Skeletal muscle satellite cell (primary cell): Measurements from ENCODE around the gene LSM14B.

Experiments
- H3K27me3 ChIP-seq: 2 replicates; pipeline ENCODE4 v1.7.0; 2013; ENCODE audit warnings: low read length; ENCODE audit not compliant: control insufficient read depth, insufficient read depth
- H3K36me3 ChIP-seq: 2 replicates; pipeline ENCODE4 v1.7.0; 2013; ENCODE audit warnings: mild to moderate bottlenecking, control low read depth, low read length; ENCODE audit not compliant: insufficient read depth
- H3K4me1 ChIP-seq: 2 replicates; pipeline ENCODE4 v1.7.0; 2013; ENCODE audit warnings: low read length; ENCODE audit not compliant: control insufficient read depth, insufficient read depth
- H3K4me2 ChIP-seq: 2 replicates; pipeline ENCODE4 v1.7.0; 2013; ENCODE audit warnings: mild to moderate bottlenecking, low read length
- H3K4me3 ChIP-seq: 2 replicates; pipeline ENCODE4 v1.7.0; 2013; ENCODE audit warnings: low read length
- H3K9ac ChIP-seq: 2 replicates; pipeline ENCODE4 v1.7.0; 2013; ENCODE audit warnings: mild to moderate bottlenecking, low read depth, low read length, moderate library complexity
- H3K9me3 ChIP-seq: replicated peaks from 2 replicates; pipeline ENCODE4 v1.7.0; 2013; ENCODE audit warnings: mild to moderate bottlenecking, control low read depth, low read length

Gene LSM14B

GRCh38 chr20:62174021-62174804, 51.9 kb downstream of the LSM14B start:
- H3K36me3 ChIP-seq = peaks cover 34% of the 10 kb centered on the region
- no peaks in the 10 kb centered on the region for H3K27me3 ChIP-seq
- no peak overlapping the region for H3K4me2 ChIP-seq
- H3K9me3 ChIP-seq = no peaks in the 10 kb centered on the region
- no peak overlapping the region for H3K4me3 ChIP-seq
- no peak overlapping the region for H3K9ac ChIP-seq
- no peaks in the 10 kb centered on the region for H3K4me1 ChIP-seq

GRCh38 chr20:62174870-62175624, 52.8 kb downstream of the LSM14B start:
- no peak overlapping the region for H3K9ac ChIP-seq
- H3K4me2 ChIP-seq = no peak overlapping the region

GRCh38 chr20:62175711-62176110, 53.4 kb downstream of the LSM14B start:
- H3K4me1 ChIP-seq = no peaks in the 10 kb centered on the region
- H3K4me3 ChIP-seq = no peak overlapping the region
- H3K27me3 ChIP-seq = no peaks in the 10 kb centered on the region
- H3K9ac ChIP-seq = no peak overlapping the region
- H3K36me3 ChIP-seq = peaks cover 31% of the 10 kb centered on the region
- no peaks in the 10 kb centered on the region for H3K9me3 ChIP-seq
- H3K4me2 ChIP-seq = no peak overlapping the region

More at GRCh38 chr20:62174870-62175624, 52.8 kb downstream of the LSM14B start:
- Histone ChIP-seq H3K36me3 (peaks cover 29% of the 10 kb centered on the region), H3K9me3 (no peaks in the 10 kb centered on the region), H3K27me3 (no peaks in the 10 kb centered on the region), H3K4me1 (no peaks in the 10 kb centered on the region), H3K4me3 (no peak overlapping the region)

- peaks cover 31% of the 10 kb centered on the region for H3K36me3 ChIP-seq
- no peaks in the 10 kb centered on the region for H3K27me3 ChIP-seq
- H3K4me1 ChIP-seq = peaks cover 3% of the 10 kb centered on the region
- no peak overlapping the region for H3K9ac ChIP-seq
- H3K4me2 ChIP-seq = no peak overlapping the region
- H3K4me3 ChIP-seq = no peak overlapping the region
- no peaks in the 10 kb centered on the region for H3K9me3 ChIP-seq
Observed at GRCh38 chr20:62176866-62177265, 54.6 kb downstream of the LSM14B start.

- no peak overlapping the region for H3K9ac ChIP-seq
- H3K4me1 ChIP-seq = peaks cover 7% of the 10 kb centered on the region
- H3K4me2 ChIP-seq = no peak overlapping the region
- H3K27me3 ChIP-seq = no peaks in the 10 kb centered on the region
- peaks cover 31% of the 10 kb centered on the region for H3K36me3 ChIP-seq
- no peak overlapping the region for H3K4me3 ChIP-seq
- H3K9me3 ChIP-seq = no peaks in the 10 kb centered on the region
Observed at GRCh38 chr20:62177307-62177706, 55.0 kb downstream of the LSM14B start.

GRCh38 chr20:62178316-62179161, 56.3 kb downstream of the LSM14B start:
- H3K27me3 ChIP-seq = no peaks in the 10 kb centered on the region
- H3K4me3 ChIP-seq = no peak overlapping the region
- peaks cover 7% of the 10 kb centered on the region for H3K4me1 ChIP-seq
- no peak overlapping the region for H3K9ac ChIP-seq
- H3K36me3 ChIP-seq = peaks cover 31% of the 10 kb centered on the region
- no peaks in the 10 kb centered on the region for H3K9me3 ChIP-seq
- H3K4me2 ChIP-seq = no peak overlapping the region

- Histone ChIP-seq H3K36me3 (peaks cover 28% of the 10 kb centered on the region), H3K4me3 (no peak overlapping the region)
Observed at GRCh38 chr20:62179162-62179504, 56.9 kb downstream of the LSM14B start.

GRCh38 chr20:62181808-62182207, 59.5 kb downstream of the LSM14B start:
- peak overlapping the region; percentile 84 for H3K4me2 ChIP-seq
- peak overlapping the region; percentile 99 for H3K4me3 ChIP-seq
- peaks cover 12% of the 10 kb centered on the region for H3K4me1 ChIP-seq
- H3K27me3 ChIP-seq = no peaks in the 10 kb centered on the region
- H3K9ac ChIP-seq = peak overlapping the region; percentile 97
- peaks cover 11% of the 10 kb centered on the region for H3K36me3 ChIP-seq
- H3K9me3 ChIP-seq = no peaks in the 10 kb centered on the region

More at GRCh38 chr20:62179162-62179504, 56.9 kb downstream of the LSM14B start:
- Histone ChIP-seq H3K27me3 (no peaks in the 10 kb centered on the region), H3K4me2 (no peak overlapping the region), H3K9ac (no peak overlapping the region), H3K9me3 (no peaks in the 10 kb centered on the region), H3K4me1 (peaks cover 10% of the 10 kb centered on the region)

- Histone ChIP-seq H3K27me3 (no peaks in the 10 kb centered on the region), H3K4me3 (peak within 1 kb of the TSS; percentile 99), H3K36me3 (peaks cover 11% of the 10 kb centered on the region), H3K4me2 (peak within 1 kb of the TSS; percentile 84), H3K9me3 (no peaks in the 10 kb centered on the region), H3K9ac (peak within 1 kb of the TSS; percentile 97), H3K4me1 (peaks cover 21% of the 10 kb centered on the region)
Observed at GRCh38 chr20:62182469-62183425, 60.5 kb downstream of the LSM14B start, which contains the start of gene MTG2. Gene MTG2 (plus strand): TSS chr20:62183028. CDS start chr20:62193421, 10,393 bp downstream.

GRCh38 chr20:62183426-62184142, 61.3 kb downstream of the LSM14B start:
- Histone ChIP-seq H3K4me1 (peaks cover 22% of the 10 kb centered on the region), H3K9me3 (no peaks in the 10 kb centered on the region), H3K36me3 (peaks cover 9% of the 10 kb centered on the region), H3K4me2 (peak overlapping the region; percentile 84), H3K9ac (peak overlapping the region; percentile 97), H3K27me3 (no peaks in the 10 kb centered on the region), H3K4me3 (peak overlapping the region; percentile 99)
